Stimulated activated CD8-positive, alpha-beta memory T cell treated with anti-CD3 and anti-CD28 coated beads, Interleukin-4, amount 100 ng/mL, for 24 hours (primary cell): ENCODE data around the gene BAMBI.
"Not testable (repeated sequence)": the region's sequence is repeated elsewhere in the genome, so short reads cannot be mapped to it uniquely, and the experiment has no call there.

Experiments
- DNase-seq: peaks from one replicate; pipeline ENCODE4 v3.0.0-alpha.2; 2020; ENCODE audit warnings: low read depth

Gene BAMBI, protein sequence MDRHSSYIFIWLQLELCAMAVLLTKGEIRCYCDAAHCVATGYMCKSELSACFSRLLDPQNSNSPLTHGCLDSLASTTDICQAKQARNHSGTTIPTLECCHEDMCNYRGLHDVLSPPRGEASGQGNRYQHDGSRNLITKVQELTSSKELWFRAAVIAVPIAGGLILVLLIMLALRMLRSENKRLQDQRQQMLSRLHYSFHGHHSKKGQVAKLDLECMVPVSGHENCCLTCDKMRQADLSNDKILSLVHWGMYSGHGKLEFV

DNA sequence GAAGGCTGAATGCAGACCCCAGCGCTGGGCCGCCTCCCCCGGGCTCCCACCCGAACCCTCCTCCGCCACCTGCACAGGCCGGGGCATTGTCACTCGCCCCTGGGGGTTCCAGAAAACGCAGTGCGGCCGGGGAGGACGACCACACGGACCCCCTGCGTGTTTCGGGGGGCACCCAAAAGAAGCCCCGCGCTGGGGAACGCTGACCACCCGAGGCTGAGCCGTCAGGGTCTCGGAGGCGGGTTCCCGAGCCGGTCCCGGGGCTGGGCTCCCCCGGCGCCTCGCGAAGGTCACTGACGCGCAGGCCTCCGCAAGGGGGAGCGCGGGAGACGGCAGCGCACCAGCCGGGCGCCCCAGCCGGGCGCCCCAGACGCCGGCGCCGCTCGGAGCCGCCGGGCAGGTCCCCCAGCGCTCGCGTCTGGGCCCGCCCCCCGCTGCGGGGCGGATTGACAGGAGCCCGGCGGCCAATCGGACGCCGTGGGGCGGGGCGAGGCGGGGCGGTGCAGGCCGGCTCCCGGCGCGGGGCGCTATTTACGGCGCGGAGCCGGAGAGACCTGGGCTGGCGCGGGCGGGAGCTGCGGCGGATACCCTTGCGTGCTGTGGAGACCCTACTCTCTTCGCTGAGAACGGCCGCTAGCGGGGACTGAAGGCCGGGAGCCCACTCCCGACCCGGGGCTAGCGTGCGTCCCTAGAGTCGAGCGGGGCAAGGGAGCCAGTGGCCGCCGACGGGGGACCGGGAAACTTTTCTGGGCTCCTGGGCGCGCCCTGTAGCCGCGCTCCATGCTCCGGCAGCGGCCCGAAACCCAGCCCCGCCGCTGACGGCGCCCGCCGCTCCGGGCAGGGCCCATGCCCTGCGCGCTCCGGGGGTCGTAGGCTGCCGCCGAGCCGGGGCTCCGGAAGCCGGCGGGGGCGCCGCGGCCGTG lies at the start of gene BAMBI:
Gene BAMBI (plus strand): TSS at position 554 of the 920 bp plus-strand sequence. CDS start 377 bp downstream, outside the sequence.
- DNase-seq: peak; percentile 88

GRCh38 chr10:28628184-28628893 lies 49.0 kb upstream of the BAMBI start:
- DNase-seq: peak; percentile 55

- no peak for DNase-seq
Measured at GRCh38 chr10:28631896-28632583, 45.3 kb upstream of the BAMBI start.

DNA sequence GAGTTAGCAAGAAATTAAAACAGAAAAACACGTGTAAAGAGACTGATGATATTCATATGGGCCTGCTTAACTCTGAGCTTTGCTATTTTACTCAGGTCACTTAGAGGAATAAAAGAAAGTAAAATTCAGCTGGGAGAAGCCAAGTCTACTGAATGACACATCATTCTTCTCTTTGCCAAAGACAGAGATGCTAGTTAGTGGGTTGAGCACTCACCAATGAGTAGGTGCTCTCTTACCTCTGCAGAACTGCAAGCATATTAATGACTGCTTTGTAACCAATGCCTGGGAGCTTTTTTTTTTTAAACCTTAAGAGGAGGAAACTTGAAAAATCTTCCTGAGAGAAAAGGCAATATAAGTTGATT lies 44.8 kb upstream of the BAMBI start:
- DNase-seq: no peak

DNA sequence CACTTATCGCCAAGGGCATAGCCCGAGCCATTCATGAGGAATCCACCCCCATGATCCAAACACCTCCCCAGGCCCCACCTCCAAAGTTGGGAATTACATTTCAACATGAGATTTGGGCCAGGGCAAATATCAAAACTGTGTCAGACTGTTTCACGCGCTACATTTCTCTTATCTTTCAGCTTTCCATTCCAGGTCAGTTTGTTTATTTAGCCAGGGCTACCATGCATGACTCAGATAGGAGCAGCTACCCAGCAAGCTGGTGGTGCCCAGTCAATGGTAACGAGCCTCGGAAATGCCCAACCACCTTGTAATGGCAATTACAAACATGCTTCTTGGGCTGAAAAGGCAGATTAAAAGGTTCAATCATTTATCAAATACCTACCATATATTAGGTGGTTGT lies 43.6 kb upstream of the BAMBI start:
- no peak for DNase-seq

DNA sequence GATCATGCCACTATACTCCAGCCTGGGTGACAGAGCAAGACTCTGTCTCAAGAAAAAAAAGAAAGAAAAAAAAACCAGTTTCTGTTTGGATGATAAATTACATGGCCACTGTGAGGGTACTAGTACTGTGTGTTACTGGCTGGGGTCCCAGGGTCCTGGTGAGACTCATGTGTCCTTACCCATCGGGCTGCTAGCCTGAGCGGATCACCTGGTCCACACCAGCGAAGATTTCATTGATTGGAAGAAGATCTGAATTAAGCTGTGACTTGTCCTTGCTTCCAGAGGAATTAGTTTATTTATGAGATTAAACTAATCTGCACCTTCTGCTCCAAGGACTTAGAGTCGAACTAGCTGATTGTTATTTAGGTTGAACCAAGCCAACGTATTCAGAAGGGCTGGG lies 40.0 kb upstream of the BAMBI start:
- DNase-seq: no peak

DNA sequence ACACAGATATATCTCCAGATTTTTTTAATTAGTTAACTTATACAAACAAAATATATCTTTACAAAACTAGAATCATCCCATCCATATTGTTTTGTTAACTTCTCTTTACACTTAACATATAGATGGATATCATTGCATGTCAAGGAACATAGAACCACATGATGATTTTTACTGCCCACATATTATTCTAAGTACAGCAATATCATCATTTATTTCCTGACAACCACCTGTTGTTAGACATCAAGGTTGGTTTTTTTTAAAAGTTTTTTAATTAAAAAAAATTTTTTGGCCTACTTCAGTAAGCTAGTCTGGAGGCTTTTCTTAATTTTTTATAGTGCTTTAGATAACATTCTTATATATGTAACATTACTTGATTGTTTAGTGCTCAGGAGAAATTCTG lies 38.9 kb upstream of the BAMBI start:
- DNase-seq: no peak

- DNase-seq: no peak
Measured at GRCh38 chr10:28640551-28640950, 36.8 kb upstream of the BAMBI start.

- DNase-seq: no peak
Measured at GRCh38 chr10:28644647-28645046, 32.7 kb upstream of the BAMBI start.

DNA sequence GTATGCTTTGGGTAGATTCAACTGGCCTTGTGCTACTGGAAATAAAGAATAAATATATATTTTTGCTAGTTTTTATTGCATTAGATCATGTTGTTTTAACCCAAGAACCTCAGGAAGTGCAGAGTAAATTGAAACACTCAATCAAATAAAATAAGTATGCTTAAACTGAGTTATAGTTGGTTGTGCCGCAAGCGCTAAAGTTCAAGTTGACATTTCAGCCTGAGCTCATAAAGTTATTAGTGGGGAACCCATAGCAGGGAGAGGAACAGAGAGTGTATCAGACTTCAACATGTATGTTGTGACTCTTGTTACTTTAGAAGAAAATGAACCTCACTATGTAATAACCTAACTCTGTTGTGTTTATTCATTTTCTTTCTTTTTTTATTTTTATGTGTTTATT lies 25.2 kb upstream of the BAMBI start:
- no peak for DNase-seq

DNA sequence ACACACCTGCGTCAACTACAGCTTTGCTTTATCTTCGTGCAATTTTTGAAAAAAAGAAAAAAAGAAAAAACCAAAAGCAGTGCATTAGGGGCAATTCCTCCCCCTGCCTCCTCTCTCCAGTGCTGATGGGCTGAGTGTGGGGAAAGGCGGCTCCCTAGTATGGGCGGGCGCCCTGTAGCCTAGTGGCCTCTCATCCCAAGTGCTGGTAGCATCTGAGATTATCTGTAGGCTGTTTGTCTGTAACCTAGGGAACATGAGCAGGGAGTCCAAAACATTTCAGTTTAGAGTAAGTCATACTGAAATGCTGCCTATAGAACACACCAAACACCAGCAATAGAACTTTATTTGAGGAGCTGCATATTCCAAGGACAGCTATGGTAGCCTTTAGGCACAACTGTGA lies 24.6 kb upstream of the BAMBI start:
- DNase-seq: no peak

- not testable (repeated sequence) for DNase-seq
Measured at GRCh38 chr10:28658824-28659223, 18.5 kb upstream of the BAMBI start.

DNA sequence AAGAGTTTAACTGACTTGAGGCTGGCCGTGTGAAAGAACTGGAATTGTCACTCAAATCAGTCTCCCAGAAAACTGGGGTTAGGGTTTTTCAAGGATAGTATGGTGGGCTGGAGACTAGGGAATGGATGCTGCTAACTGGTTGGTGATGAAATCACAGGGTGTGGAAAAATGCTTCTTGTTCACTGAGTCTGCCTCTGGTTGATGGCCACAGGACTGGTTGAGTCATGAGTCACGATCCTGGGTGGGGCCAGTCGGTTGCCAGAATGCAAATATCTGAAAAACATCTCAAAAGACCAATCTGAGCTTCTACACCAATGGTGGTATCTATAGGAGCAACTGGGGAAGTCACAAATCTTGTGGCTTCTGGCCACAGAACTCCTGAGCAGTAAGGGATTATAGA lies 16.3 kb upstream of the BAMBI start:
- DNase-seq: no peak

GRCh38 chr10:28663576-28664368 lies 13.5 kb upstream of the BAMBI start:
- peak; percentile 44 for DNase-seq

- no peak for DNase-seq
Measured at GRCh38 chr10:28664369-28664740, 13.0 kb upstream of the BAMBI start.

DNA sequence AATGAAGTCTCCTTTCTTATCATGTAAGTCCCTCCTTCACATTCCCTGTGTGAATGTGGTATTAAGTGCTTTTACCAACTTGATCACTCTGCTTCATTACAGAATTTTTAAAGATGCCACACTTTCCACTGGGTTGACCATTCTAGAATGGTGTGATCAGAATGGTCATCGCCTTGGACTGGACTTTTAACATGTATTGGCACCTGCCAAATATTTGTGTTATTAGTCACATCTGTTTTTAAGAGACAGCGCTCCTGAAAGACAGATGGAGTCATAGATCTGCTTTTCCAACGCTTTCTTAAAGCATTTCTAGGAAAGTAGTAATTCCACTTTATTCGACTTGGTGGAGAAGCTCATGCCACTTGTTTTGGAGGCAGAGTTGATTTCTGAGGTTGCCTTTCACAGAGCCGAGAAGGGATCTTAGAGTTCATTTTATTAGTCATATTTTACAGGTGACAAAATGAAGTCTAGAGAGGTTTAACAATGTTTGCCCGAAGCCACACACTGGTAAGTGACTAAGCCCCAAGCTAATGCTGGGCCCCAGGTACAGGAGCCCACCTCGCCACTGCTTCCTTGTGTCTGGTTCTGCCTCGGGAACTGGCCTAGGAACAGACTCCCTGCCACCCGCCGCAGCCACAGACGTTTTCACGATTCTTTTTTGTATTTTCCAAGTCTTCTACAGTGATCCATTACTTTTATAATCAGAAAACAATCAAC lies 10.4 kb upstream of the BAMBI start:
- no peak for DNase-seq

DNA sequence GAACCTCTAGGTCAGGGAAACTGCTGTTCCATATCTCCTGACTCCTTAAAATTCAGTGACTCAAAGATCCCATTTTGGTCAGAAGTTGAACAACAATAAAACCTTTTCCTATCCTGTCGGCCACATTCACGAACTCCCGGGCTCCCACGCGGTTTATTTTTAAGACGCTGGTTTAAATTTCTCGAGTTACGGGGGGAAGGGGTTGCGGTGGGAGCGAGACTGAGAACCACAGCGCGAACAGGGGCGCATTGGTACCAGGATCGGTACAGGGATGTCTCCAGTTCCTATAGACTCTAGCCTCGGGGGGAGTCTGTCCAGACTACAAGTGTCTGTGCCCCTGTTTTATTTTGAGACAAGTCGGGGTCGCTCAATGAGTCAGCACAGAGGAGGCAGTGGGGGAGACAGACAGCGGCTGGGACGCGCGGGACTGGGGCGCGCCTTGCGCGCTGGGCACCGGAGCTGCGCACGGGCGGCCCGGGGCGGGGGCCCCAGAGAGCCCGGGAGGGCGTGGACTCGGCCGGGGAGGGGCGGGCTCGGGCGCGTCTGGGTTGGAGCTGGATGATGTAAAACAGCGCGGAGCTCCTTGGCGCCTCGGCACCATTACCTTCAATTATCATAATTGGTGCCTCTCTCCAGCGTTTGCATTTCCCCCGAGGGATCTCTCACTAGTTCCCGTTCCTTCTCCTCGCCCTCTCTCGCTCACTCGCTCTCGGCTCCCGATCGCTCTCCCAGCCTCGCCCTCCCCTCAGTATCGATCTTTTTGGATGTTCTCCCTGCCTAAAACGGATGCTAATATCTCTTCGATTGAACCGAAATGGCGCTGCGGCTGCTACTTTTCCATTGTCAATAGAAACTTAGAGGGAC lies 8.7 kb upstream of the BAMBI start:
- DNase-seq: peak; percentile 52

GRCh38 chr10:28669227-28670173 lies 7.8 kb upstream of the BAMBI start:
- DNase-seq: no peak

- no peak for DNase-seq
Measured at GRCh38 chr10:28674782-28675181, 2.5 kb upstream of the BAMBI start.
